OCI-LY1 (cell line): Measurements from ENCODE around the gene CLDN20.

Experiments used
- EZH2 ChIP-seq: fragments of 200-600 bp; sonication (generic), shearing (Covaris generic); IDR thresholded peaks from 2 replicates; pipeline ENCODE4 v1.8.0; 2017; ENCODE audit warnings: borderline replicate concordance, mixed run types, mild to moderate bottlenecking, antibody characterized with exemption, low read length, moderate library complexity, mixed read lengths
- TF ChIP-seq, protein P1 (sequence below): fragments of 200-600 bp; sonication (generic), shearing (Covaris generic); IDR thresholded peaks from 2 replicates; pipeline ENCODE4 v1.5.1; 2017; ENCODE audit warnings: mild to moderate bottlenecking, antibody characterized with exemption, low read length, moderate library complexity, mixed read lengths

DNA sequence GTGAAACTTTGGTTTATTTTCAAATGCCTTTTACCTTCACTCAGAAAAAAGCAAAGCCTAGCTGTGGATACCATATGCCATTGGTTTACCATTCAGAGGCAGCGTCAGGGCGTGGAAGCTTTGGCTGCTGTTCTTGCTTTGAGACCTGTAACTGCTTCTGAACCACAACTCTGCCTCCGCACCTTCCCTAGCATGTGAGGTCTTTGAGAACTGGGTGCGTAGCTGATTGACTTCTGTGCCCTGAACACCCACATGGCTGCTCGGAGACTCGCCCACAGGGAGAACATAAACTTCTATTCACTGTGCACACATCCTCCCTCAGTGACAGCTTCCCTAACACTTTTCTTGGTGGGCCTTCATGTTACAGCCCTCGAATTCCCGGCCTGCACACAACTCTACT is 11.2 kb upstream of the CLDN20 start:
- TF ChIP-seq, protein P1, sequence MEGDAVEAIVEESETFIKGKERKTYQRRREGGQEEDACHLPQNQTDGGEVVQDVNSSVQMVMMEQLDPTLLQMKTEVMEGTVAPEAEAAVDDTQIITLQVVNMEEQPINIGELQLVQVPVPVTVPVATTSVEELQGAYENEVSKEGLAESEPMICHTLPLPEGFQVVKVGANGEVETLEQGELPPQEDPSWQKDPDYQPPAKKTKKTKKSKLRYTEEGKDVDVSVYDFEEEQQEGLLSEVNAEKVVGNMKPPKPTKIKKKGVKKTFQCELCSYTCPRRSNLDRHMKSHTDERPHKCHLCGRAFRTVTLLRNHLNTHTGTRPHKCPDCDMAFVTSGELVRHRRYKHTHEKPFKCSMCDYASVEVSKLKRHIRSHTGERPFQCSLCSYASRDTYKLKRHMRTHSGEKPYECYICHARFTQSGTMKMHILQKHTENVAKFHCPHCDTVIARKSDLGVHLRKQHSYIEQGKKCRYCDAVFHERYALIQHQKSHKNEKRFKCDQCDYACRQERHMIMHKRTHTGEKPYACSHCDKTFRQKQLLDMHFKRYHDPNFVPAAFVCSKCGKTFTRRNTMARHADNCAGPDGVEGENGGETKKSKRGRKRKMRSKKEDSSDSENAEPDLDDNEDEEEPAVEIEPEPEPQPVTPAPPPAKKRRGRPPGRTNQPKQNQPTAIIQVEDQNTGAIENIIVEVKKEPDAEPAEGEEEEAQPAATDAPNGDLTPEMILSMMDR: no peak
- no peak for TF ChIP-seq EZH2
